Stimulated activated CD4-positive, alpha-beta T cell treated with anti-CD3 and anti-CD28 coated beads, Interleukin-1b, Interleukin-23, amount 100 ng/mL, for 48 hours (primary cell): ENCODE measurements around the gene HHIPL1.

Source experiments
- DNase-seq: peaks from one replicate; pipeline ENCODE4 v3.0.0-alpha.2; 2020

The HHIPL1 gene

GRCh38 chr14:99612071-99612737, 32.7 kb upstream of the HHIPL1 start:
- peak; percentile 38 for DNase-seq

DNA sequence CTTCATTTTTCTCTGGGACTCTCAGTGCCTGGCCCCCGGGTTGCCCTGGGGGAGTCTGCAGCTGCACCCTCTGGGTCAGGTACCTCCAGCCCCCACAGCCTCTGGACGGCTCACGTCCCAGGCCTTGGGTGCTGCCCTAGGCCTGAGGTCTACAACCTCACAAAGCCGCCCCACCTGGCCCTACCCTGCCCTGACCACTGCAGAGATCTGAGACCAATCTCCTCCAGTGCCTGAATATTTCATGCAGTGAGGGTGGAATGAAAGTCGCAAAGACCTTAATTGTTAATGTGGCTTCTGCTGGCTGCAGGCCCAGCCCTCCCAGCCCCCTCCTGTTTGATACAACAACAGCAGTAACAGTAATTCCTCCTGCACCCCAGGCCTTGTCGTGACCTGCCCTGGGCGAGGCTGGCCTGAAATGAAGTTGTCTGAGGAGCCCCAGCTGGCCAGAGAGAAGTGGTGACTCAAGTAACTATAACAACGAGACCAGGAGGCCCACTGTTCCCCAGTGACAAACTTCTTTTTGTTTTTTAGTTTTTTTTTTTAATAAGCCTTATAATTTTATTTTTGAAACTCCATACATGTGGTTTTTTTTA, 32.1 kb upstream of the HHIPL1 start:
- DNase-seq, result no peak

DNA sequence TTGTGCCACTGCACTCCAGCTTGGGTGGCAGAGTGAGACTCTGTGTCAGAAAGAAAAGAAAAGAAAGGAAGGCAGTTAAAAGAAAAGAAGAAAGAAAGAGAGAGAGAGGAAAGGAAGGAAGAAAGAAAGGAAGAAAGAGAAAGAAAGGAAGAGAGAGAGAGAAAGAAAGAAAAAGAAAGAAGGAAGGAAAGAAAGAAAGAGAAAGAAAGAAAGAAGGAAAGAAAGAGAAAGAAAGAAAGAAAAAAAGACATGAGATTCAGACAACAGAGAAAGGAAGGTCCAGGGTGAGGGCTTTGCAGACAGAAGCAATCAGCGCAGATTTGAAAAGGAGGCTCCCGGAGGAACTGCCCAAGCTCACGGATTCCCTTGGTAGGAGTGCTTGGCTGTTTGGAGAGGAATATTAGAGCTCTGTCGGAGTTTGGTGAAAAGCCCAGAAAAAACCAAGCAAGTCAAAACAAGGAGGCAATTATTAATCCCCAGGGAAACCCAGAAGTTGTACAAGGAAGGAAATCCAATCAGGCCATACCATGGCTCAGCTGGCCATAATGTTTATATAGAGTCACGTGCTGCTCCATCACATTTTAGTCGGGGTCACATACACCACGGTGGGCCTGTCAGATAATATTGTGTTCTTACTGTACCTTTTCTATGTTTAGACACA, 29.3 kb upstream of the HHIPL1 start:
- DNase-seq, result no peak

DNA sequence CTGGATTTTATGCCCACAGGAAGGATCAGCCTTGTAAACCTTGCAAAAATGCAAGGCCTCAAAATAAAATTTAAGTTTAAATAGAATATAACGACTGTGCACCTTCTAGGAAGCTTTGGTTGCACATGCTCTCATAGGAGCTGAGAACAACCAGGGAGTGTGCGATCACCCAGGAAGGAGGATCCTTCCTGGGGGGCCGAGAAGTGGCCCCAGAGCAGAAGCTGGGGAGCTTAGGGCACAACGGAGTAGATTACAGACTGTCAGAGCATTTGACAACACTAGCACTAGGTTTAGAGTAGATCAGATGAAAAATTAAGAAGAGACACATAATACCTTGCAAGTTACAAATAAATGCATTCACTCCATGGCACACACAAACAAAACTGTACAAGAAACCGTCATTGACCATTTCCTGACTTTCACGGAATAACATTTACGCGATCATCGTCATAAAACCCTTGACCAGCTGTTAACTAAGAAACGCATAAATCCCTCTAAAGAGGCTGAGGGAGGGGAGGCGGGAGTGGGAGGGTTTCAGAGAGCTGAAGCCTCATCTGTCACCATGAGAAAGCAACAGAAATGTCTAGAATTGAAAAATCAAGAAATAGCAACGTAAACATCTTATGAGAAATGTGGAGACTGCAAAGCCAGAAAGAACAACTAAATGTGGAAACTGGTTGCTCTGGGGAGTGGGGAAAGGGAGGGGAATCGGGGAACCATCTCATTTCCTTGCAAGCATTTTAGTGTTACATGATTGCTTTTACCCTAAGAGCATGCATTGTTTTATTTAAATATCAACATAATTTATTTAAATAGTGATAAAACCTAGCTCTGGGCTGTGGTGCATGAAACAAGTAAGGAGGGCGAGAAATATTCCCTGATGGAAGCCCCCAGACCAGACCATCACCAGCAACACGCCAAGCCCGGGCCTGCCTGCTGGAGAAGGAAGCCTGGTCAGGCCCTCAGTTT, 27.8 kb upstream of the HHIPL1 start:
- no peak for DNase-seq

GRCh38 chr14:99619835-99620834, 24.8 kb upstream of the HHIPL1 start:
- no peak for DNase-seq

- no peak for DNase-seq
Measured at GRCh38 chr14:99621948-99622347, 23.0 kb upstream of the HHIPL1 start.

- DNase-seq, result no peak
Measured at GRCh38 chr14:99624024-99624423, 20.9 kb upstream of the HHIPL1 start.

- no peak for DNase-seq
Measured at GRCh38 chr14:99624971-99625370, 20.0 kb upstream of the HHIPL1 start.

GRCh38 chr14:99625476-99625875, 19.5 kb upstream of the HHIPL1 start:
- no peak for DNase-seq

GRCh38 chr14:99626041-99626648, 18.8 kb upstream of the HHIPL1 start:
- no peak for DNase-seq

- DNase-seq, result no peak
Measured at GRCh38 chr14:99627100-99627499, 17.8 kb upstream of the HHIPL1 start.

DNA sequence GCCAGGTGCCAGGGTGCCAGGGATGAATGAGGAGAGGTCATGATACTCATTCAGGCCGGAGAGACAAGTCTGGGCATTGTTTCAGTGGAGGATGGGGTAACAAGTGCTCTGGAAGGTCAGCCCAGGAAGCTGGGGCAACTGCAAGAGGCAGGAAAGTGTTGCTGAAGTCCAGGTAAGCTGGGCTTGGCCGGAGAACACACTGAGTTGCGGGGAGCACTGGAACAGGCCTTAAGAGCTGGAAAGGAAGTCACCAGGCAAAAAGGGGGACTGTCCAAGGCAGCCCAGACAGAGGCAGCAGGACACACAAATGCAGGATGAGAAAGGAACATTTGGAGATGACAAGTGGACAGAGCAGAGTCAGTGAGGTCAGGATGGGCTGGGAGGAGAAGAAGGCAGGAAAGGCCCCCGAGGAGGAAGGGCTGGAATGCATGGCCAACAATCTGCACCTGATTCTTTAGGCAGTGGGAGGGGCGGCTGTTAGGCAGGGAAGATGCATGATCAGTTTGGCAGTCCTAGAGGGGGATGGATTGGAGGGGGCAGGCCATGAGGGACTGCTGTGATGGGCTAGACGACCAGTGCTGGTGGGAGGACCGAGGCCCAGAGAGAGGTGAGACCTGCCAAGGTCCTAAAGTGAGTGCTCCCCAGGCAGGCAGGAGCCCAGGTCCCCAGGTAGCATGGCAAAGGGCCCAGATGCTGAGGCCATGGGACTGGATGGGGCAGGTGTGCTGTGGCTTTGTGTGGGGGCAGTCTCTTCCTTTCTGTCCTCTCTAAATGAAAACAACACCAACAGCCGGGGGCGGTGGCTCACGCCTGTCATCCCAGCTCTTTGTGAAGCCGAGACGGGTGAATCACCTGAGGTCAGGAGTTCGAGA, 17.2 kb upstream of the HHIPL1 start:
- DNase-seq, result no peak

DNA sequence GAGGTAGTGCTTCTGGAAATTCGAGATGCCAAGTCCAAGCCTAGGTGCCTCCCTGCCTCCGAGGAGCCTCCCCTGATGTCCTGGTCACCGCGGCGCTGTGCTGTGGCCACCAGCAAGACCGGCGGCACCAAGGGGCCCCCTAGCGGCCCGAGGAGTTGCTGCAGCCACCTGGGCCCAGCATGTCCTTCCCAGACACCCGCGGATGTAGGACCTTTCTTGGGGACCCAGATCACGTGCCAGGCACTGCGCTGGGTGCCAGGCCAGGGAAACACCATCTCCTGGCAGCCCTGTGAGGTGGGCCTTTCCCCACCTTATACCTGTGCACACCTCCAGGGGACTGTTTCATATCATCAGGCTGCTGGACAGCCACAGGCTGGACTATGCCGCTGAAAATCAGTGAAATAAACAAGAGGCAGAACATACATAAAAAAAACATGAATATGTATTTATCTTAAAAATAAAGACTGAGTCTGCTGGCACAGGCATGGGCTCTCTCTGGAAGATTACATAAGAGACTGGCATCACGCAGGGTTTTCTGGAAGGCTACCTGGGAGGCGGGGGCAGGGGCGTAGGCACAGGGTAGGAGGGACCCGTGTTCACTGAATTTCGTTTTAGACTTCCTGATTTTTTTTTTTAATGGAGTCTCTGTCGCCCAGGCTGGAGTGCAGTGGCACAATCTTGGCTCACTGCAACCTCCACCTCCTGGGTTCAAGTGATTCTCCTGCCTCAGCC, 15.9 kb upstream of the HHIPL1 start:
- peak; percentile 69 for DNase-seq

- DNase-seq, result no peak
Measured at GRCh38 chr14:99630202-99630601, 14.7 kb upstream of the HHIPL1 start.

DNA sequence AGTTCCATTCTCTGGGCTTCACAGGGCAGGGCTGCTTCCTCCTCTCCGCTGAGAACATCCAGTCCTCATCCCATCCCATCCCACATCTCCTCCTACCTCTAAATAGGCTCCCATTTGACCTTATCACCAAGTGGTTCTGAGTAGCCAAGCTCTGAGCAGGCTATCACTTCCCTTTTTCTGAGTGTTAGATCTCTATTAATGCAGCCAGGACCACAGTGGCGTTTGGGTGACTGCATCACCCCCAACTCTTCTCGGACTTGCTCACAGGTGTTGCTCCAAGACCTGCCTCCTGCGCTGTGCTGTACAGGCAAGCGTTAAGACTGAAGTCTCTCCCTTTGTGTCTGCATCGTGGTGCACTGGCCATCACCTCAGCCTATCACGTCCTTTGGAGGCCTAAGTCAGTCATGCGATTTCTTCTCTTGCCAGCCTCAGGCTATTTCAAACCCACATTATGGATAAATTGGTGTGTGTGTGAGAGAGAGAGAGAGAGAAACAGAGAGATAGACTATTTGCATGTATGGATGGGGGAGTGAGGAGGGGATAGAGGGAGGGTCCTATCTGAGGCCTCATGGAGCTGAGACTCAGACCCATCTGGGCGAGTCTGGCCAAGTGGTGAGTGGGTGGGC, 12.4 kb upstream of the HHIPL1 start:
- DNase-seq, result no peak

DNA sequence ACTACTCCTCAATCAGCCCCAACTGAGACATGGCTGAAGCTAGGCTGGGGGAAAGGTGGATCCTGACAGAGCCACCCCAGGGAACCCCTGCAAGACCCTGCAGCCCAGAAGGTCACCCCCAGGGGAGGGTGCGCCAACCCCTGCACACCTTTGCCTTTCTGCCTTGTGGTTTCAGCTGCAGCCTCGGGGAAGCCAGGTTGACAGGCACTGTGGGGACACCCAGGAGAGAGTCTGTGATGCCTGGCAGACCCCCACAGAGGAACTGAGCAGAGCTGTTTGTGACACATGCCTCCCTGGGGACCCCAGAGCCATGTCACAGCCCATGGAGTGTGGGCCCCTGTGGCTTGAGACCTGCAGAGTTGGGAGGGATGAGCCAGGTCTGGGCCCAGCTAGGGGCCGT, 11.8 kb upstream of the HHIPL1 start:
- no peak for DNase-seq

DNA sequence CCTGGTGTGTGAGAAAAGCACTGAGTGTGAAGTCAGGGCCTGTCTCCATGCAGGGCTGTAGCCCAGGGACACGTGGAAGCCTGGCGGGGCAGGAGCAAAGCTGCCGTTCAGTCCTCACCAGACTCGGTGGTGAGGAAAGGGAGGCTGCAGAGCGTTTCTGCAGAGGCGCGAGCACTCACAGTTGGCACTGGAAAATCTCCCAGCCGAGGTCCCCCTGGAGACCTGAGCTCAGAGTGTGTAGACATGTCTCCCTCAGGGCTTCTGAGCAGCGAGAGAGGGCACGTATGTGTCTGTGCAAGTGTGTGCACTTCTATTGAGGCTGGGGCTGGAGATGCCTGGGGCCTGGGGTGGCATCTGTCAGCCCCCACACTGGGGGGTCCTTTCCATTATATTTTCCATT, 11.0 kb upstream of the HHIPL1 start:
- DNase-seq, result no peak

DNA sequence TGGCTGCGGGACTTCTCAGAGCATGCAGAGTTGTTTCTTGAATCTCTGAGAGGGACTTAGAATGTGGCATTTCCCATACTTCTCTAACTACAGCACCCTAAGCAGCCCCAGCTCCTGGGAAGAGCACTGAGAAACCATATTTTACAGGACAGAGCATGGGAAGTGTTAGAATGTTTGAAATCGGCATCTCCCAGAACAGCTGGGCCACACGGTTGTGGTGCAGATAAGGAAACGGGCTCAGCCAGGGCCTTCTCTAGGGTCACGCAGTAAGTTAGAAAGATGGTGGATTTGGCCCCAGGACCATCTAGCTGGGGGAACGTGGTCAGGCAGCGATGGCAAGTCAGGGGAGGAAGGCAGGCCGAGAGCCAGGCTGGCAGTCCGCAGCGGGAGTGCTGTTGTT, 10.5 kb upstream of the HHIPL1 start:
- DNase-seq, result no peak

DNA sequence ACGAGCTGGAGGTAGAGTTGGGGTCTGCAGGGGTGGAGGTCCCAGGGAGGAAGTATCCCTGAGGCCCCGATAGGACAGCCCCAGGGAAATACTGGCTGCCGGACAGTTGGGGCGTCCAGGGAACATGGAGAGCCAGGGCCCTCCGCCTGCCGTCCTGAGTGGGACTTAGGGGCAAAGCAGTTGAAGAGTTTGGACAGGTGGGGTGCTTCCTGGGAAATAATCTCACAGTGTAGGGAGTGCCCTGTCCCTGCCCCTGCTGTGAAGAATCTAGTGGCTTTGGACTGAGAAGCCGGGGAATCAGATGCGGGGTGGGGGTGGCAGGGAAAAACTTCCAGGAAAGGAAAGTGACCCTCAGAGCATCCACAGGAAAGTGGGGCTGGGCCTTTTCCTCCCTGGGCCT, 9.8 kb upstream of the HHIPL1 start:
- no peak for DNase-seq
